ENCODE measurements around the gene BAX. TPM values are rescaled to one million over a fixed set of nuclear protein-coding genes. Genes with fewer than 3 reads are reported as not detected.
A peak's percentile ranks its signal among the peaks of the same experiment; 100 is the strongest.
"Not testable (repeated sequence)": the region's sequence is repeated elsewhere in the genome, so short reads cannot be mapped to it uniquely, and the experiment has no call there.

The BAX gene
- 141 and 153 TPM in 2 replicates for total RNA-seq
- long read RNA-seq, partial matches to known transcripts = 0 of 1 reads
- long read RNA-seq, other reads (novel, unspliced or antisense) = 0 of 1 reads

DNA sequence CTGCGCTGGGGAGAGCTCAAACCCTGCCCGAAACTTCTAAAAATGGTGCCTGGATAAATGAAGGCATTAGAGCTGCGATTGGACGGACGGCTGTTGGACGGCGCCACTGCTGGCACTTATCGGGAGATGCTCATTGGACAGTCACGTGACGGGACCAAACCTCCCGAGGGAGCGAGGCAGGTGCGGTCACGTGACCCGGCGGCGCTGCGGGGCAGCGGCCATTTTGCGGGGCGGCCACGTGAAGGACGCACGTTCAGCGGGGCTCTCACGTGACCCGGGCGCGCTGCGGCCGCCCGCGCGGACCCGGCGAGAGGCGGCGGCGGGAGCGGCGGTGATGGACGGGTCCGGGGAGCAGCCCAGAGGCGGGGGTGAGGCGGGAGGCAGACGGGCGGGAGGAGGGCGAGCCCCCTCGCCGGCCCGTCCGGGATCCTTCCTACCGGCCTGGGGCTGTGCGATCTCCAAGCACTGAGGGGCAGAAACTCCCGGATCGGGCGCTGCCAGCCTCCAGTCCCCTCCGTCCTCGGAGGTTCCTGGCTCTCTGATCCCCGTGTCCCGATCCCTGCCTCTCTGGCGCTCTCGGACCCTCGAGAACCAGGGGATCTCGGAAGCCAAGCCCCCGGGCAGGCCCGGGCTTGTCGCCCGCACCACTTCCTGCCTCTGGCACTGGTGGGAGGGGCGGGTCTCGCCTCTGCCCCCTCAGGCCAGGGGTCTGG is at the start of gene BAX:
Gene BAX, plus strand, starts transcription at position 281 of the 713 bp plus-strand sequence. Its CDS starts 54 bp downstream, at position 335.
- Mint-ChIP-seq H3K4me3 (ENCODE audit: low read depth) (peak within 1 kb of the TSS; percentile 64), H3K36me3 (ENCODE audit: insufficient read depth) (peaks cover 10% of the 10 kb centered on the region), H3K27me3 (no peaks in the 10 kb centered on the region), H3K9me3 (ENCODE audit: low read depth) (no peaks in the 10 kb centered on the region), H3K27ac (peak within 1 kb of the TSS; percentile 78), H3K4me1 (ENCODE audit: low read depth) (peaks cover 12% of the 10 kb centered on the region)
- peak; percentile 98 for DNase-seq (ENCODE audit: low spot score, unreplicated experiment)
- TF ChIP-seq, protein P1, sequence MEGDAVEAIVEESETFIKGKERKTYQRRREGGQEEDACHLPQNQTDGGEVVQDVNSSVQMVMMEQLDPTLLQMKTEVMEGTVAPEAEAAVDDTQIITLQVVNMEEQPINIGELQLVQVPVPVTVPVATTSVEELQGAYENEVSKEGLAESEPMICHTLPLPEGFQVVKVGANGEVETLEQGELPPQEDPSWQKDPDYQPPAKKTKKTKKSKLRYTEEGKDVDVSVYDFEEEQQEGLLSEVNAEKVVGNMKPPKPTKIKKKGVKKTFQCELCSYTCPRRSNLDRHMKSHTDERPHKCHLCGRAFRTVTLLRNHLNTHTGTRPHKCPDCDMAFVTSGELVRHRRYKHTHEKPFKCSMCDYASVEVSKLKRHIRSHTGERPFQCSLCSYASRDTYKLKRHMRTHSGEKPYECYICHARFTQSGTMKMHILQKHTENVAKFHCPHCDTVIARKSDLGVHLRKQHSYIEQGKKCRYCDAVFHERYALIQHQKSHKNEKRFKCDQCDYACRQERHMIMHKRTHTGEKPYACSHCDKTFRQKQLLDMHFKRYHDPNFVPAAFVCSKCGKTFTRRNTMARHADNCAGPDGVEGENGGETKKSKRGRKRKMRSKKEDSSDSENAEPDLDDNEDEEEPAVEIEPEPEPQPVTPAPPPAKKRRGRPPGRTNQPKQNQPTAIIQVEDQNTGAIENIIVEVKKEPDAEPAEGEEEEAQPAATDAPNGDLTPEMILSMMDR (IDR thresholded peaks at IDR 0.05; ENCODE audit: unreplicated experiment) = no peak

DNA sequence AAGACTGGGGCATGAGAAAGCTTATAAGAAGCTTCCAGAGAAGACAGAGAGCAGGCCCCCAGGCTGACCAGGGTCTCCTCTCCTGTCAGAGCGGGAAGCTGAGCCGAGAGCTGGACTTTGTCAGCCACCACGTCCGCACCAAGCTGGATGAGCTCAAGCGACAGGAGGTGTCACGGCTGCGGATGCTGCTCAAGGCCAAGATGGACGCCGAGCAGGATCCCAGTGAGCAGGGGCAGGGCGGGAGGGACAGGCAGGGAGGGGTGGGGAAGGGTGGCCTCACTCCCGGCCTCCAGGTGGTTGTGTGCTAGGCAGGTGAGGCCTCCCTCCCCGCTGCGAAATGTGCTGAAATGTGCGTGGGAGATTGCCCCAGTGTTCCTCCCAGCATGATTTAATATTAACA is 49.0 kb upstream of the BAX start:
- Mint-ChIP-seq H3K27ac (no peak overlapping the region), H3K27me3 (no peaks in the 10 kb centered on the region), H3K36me3 (ENCODE audit: insufficient read depth) (peaks cover 22% of the 10 kb centered on the region), H3K4me1 (ENCODE audit: low read depth) (peaks cover 5% of the 10 kb centered on the region), H3K9me3 (ENCODE audit: low read depth) (no peaks in the 10 kb centered on the region), H3K4me3 (ENCODE audit: low read depth) (no peak overlapping the region)
- no peak for DNase-seq (ENCODE audit: low spot score, unreplicated experiment)
- TF ChIP-seq, protein P1 (IDR thresholded peaks at IDR 0.05; ENCODE audit: unreplicated experiment) = no peak

DNA sequence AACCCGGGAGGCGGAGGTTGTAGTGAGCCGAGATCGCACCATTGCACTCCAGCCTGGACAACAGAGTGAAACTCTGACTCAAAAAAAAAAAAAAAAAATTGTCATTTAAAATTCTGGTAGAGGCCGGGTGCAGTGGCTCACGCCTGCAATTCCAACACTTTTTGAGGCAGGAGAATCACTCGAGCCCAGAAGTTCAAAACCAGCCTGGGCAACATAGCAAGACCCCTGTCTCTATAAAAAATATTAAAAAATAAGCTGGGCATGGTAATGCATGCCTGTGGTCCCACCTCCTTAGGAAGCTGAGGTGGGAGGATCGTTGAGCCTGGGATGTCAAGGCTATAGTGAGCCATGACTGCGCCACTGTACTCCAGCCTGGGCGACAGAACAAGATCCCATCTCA is 48.4 kb upstream of the BAX start:
- no peaks in the 10 kb centered on the region for H3K9me3 Mint-ChIP-seq (ENCODE audit: low read depth)
- H3K27me3 Mint-ChIP-seq = no peaks in the 10 kb centered on the region
- TF ChIP-seq, protein P1 (IDR thresholded peaks at IDR 0.05; ENCODE audit: unreplicated experiment) = no peak
- H3K27ac Mint-ChIP-seq = no peak overlapping the region
- no peak overlapping the region for H3K4me3 Mint-ChIP-seq (ENCODE audit: low read depth)
- H3K4me1 Mint-ChIP-seq (ENCODE audit: low read depth) = no peaks in the 10 kb centered on the region
- H3K36me3 Mint-ChIP-seq (ENCODE audit: insufficient read depth) = peaks cover 27% of the 10 kb centered on the region
- no peak for DNase-seq (ENCODE audit: low spot score, unreplicated experiment)

DNA sequence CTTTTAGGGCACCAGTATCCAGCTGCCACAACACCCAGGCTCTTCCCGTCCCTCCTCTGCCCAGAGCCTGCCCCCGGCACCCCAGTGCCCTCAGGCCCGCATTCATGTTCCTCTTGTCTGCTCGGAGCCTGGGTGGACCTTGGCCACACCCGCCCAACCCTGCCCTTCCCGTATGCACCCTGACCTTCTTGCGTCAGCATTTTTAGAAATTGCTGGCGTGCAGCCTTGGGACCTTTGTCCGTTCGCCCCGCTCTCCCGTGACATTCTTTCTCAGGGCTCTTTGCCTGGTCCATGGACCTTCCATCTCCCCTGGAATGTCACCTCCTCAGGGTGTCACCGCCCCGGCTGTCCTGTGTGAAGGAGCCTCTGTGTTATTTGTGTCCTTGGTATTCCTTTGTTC is 47.0 kb upstream of the BAX start:
- H3K36me3 Mint-ChIP-seq (ENCODE audit: insufficient read depth) = peaks cover 28% of the 10 kb centered on the region
- no peaks in the 10 kb centered on the region for H3K9me3 Mint-ChIP-seq (ENCODE audit: low read depth)

DNA sequence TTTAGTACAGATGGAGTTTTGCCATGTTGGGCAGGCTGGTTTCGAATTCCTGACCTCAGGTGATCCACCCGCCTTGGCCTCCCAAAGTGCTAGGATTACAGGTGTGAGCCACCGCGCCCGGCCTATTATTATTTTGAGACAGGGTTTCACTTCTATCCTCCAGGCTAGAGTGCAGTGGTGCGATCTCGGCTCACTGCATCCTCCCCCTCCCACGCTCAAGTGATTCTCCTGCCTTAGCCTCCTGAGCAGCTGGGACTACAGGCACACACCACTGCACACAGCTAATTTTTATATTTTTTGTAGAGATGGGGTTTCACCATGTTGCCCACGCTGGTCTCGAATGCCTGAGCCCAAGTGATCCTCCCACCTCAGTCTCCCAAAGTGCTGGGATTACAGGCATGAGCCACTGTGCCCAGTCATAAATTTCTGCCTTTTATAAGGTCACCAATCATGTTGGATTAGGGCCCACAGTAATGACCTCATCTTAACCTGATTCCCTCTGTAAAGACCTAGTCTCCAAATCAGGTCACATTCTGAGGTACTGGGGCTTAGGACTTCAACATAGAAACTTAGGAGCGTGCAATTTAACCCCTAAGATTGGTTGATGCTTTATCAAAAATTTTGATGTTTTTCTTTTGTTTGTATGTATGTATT is 45.1 kb upstream of the BAX start:
- H3K4me1 Mint-ChIP-seq (ENCODE audit: low read depth); H3K9me3 Mint-ChIP-seq (ENCODE audit: low read depth); H3K27me3 Mint-ChIP-seq; H3K27ac Mint-ChIP-seq; DNase-seq (ENCODE audit: low spot score, unreplicated experiment); H3K4me3 Mint-ChIP-seq (ENCODE audit: low read depth): not testable (repeated sequence)
- H3K36me3 Mint-ChIP-seq (ENCODE audit: insufficient read depth) = peaks cover 39% of the 10 kb centered on the region

More for the DNA sequence above, 47.0 kb upstream of the BAX start:
- Mint-ChIP-seq H3K4me1 (ENCODE audit: low read depth) (no peaks in the 10 kb centered on the region), H3K27ac (no peak overlapping the region), H3K27me3 (no peaks in the 10 kb centered on the region), H3K4me3 (ENCODE audit: low read depth) (no peak overlapping the region)
- DNase-seq (ENCODE audit: low spot score, unreplicated experiment) = no peak
- TF ChIP-seq, protein P1 (IDR thresholded peaks at IDR 0.05; ENCODE audit: unreplicated experiment) = no peak
